GM19452 (cell line): ENCODE measurements around the gene NUDT9.
"Not testable (repeated sequence)": the region's sequence is repeated elsewhere in the genome, so short reads cannot be mapped to it uniquely, and the experiment has no call there.

Experiments used
- ATAC-seq: cut with Tn5 transposase; IDR thresholded peaks from one replicate; pipeline ENCODE4 v1.9.1; 2021; ENCODE audit not compliant: unreplicated experiment

The NUDT9 gene

GRCh38 chr4:87422104-87423052 is at the start of gene NUDT9:
Gene NUDT9, plus strand, starts transcription at chr4:87422573. Its CDS starts 333 bp downstream, at chr4:87422906.
- peak; percentile 89 for ATAC-seq

- no peak for ATAC-seq
These were observed 46.6 kb upstream of the NUDT9 start for GRCh38 chr4:87375719-87376291.

DNA sequence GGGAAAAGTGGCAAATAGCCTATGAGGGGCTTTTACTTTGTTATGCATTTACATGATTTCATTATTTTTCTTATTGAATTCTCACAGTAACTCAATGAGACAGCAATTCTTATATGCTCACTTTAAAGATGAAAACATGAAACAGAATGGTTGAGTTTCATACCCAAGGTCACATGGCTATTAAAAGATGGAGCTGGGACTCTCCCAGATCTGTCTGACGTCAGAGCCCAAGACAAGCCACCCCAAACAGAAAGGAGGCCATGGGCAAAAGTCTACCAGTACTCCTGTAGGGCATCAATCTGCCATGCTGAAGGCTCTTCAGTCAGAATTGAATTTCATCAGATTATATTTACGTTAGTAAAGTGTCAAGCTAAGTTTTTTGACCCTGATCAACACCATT is 44.6 kb upstream of the NUDT9 start:
- no peak for ATAC-seq

DNA sequence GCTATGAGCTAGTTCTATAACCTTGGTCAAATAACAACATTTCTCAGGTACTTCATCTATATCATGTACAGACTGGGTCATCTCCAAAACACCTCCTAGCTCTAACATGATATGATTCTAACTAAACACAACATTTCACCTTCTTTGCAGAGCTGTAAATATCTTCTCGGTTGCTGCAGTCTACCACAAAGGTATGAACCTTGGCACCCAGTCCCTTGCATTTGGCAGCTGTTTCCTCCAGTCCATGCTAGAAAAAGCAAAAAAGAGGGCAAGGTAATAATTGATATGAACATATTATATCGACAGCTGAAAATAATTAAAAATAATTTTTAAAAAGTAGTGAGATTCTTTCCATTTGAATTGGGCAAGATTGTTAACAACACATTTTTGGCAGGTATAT is 40.3 kb upstream of the NUDT9 start:
- no peak for ATAC-seq

DNA sequence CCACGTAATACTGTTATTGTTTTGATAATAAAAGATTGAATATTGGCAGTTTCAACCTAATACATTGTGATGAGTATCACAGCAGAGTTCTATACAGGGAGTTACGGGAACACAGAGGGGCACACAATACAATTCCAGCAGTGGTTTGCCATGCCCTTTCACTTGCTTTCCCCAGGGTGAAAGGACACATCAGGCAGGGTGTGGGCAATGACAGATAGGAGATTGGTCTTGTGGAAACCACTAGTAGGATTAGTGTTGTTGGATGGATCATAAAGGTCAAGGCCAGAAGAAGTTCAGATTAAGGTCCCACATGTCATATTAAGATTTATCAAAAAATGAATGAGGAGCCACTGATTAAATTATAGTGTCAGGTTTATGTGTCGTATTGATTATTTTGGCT is 39.4 kb upstream of the NUDT9 start:
- no peak for ATAC-seq

DNA sequence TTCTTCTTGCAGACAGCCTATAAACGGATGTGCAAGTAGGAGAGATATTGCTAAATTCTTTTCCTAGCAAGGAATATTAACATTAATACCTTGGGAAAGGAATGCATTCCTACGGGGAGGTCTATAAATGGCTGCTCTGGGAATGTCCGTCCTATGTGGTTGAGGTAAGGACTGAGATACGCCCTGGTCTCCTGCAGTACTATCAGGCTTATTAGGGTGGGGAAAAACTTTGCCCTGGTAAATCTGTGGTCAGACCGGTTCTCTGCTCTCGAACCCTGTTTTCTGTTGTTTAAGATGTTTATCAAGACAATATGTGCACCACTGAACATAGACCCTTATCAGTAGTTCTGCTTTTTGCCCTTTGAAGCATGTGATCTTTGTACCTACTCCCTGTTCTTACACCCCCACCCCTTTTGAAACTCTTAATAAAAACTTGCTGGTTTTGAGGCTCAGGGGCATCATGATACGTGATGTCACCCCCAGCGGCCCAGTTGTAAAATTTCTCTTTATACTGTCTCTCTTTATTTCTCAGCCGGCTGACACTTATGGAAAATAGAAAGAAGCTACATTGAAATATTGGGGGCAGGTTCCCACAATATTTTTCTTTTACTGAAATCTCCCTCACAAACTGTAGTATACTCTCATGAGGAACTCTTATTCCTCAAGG is 37.8 kb upstream of the NUDT9 start:
- ATAC-seq = not testable (repeated sequence)

- ATAC-seq = no peak
These were observed 35.1 kb upstream of the NUDT9 start for GRCh38 chr4:87387237-87387636.

- no peak for ATAC-seq
These were observed 33.5 kb upstream of the NUDT9 start for GRCh38 chr4:87388901-87389300.

GRCh38 chr4:87390055-87390454 is 32.3 kb upstream of the NUDT9 start:
- not testable (repeated sequence) for ATAC-seq

- no peak for ATAC-seq
These were observed 31.9 kb upstream of the NUDT9 start for GRCh38 chr4:87390551-87390890.

DNA sequence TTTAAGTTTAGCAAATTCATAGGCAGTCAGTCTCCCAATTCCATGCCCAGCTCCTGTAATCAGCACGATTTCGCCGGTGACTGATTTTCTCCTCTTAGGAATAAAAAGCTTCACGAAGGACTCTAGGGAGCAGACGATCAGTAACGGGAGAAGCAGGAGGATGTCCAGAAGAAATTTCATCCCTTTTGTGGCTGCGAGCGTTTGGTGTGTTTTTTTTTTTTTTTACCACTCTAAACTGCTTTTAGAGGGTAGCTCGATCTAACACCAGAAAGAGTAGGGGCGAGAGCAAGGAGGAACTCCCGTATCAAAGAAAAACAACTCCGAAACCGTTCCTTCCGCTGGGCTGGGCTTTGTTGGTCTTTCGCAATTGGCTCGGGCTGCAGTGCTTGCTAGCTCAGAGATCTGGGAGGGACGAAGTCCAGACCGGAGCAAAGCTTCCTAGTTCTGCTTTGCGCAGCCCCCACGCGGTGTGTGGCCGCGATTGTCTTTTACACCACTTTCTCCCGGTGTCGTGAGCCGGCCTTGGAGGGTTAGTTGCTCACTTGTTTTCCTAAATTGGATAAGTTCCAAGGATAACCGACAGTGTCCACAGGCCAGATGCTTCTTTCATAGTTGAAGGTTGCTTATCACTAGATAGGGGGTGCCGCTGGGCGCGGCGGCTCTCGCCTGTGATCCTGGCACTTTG is 31.3 kb upstream of the NUDT9 start, which contains the start of gene HSD17B11:
Gene HSD17B11 (minus strand): TSS at position 298 of the 685 bp plus-strand sequence. CDS start 118 bp downstream, at position 180.
- peak; percentile 100 for ATAC-seq

- no peak for ATAC-seq
These were observed 30.8 kb upstream of the NUDT9 start for GRCh38 chr4:87391576-87392054.

GRCh38 chr4:87392183-87392582 is 30.2 kb upstream of the NUDT9 start:
- ATAC-seq = no peak

DNA sequence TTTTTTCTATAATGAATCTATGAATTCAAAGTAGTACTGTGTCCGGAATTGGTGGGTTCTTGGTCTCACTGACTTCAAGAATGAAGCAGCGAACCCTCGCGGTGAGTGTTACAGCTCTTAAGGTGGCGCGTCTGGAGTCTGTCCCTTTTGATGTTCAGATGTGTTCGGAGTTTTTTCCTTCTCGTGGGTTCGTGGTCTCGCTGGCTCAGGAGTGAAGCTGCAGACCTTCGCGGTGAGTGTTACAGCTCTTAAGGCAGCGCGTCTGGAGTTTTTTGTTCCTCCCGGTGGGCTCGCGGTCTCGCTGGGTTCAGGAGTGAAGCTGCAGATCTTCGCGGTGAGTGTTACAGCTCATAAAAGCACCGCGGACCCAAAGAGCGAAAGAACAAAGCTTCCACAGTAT is 27.3 kb upstream of the NUDT9 start:
- not testable (repeated sequence) for ATAC-seq

- ATAC-seq = not testable (repeated sequence)
These were observed 26.5 kb upstream of the NUDT9 start for GRCh38 chr4:87395851-87396250.

GRCh38 chr4:87399148-87399547 is 23.2 kb upstream of the NUDT9 start:
- ATAC-seq = no peak

- ATAC-seq = no peak
These were observed 22.4 kb upstream of the NUDT9 start for GRCh38 chr4:87399954-87400353.

DNA sequence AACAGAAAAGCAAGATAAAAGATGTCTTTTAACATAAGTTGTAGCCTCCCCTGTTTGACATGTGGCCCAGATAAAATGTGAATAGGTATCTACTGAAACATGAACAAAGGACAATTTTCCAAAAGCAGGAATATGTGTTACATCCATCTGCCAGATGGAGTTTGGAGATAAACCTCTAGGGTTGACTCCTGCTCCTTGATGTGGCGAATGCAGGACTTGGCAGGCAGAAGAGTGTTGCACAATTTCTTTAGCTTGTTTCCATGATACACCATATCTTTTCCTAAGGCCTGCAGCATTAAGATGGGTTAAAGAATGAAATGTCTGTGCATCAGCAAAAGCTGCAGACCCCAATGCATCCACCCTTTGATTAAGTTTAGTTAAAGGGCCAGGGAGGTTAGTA is 18.6 kb upstream of the NUDT9 start:
- not testable (repeated sequence) for ATAC-seq

DNA sequence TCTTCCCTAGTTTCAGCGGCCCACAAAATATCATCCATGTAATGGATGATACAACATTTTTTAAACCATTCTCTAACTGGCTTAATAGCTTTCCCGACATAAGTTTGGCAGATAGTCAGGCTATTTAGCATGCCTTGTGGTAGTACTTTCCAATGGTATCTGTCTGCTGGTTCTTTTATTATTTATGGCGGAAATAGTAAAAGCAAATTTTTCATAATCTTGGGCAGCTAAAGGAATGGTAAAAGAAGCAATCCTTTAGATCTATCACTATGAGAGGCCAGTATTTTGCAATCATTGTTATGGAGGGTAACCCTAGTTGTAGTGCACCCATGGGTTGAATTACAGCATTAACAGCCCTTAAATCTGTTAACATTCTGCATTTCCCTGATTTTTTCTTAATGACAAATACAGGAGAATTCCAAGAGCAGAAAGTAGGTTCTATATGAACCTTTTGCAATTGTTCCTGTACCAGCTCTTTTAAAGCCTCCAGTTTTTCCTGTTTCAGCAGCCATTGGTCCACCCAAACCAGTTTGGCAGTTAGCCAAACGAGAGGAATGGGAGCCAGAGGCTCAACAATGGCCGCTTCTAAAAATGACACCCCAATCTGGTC is 17.1 kb upstream of the NUDT9 start:
- ATAC-seq = no peak

- no peak for ATAC-seq
These were observed 15.9 kb upstream of the NUDT9 start for GRCh38 chr4:87406462-87406861.

- ATAC-seq = not testable (repeated sequence)
These were observed 15.5 kb upstream of the NUDT9 start for GRCh38 chr4:87406902-87407301.
